Stimulated activated CD4-positive, alpha-beta T cell treated with anti-CD3 and anti-CD28 coated beads, Interleukin-12 subunit alpha, Interleukin-12 subunit beta, amount 100 ng/mL, for 4 hours (primary cell): ENCODE results near the gene KCNT1.
"Not testable (repeated sequence)": the region's sequence is repeated elsewhere in the genome, so short reads cannot be mapped to it uniquely, and the experiment has no call there.

Experiments
- DNase-seq: peaks from one replicate; pipeline ENCODE4 v3.0.0-alpha.2; 2020

The KCNT1 gene

GRCh38 chr9:135701959-135702721 lies at the start of gene KCNT1:
Gene KCNT1, plus strand, starts transcription at chr9:135702185. Its CDS starts 74 bp downstream, at chr9:135702259.
- peak; percentile 61 for DNase-seq

- DNase-seq, result no peak
Observed at GRCh38 chr9:135655317-135655716, 46.7 kb upstream of the KCNT1 start.

DNA sequence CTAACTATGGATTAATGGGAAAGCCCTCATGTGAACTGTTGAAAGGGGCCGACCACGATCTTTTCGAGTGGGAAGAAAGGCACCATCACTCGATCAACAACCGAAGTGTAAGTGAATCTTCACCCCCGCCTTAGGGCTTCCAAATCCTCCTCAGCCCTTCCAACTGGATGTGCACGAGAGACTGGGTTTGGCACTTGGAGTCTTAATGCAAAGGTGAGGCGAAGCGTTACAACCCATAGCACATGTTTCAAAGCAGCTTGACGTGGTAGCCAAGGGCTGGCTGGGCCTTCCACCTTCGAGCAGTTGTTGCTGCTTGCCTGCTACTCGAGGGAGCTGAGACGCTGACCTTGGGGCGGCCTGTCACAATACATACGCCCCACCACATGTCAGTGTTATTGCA lies 44.6 kb upstream of the KCNT1 start:
- no peak for DNase-seq

GRCh38 chr9:135659252-135659651 lies 42.7 kb upstream of the KCNT1 start:
- DNase-seq, result no peak

DNA sequence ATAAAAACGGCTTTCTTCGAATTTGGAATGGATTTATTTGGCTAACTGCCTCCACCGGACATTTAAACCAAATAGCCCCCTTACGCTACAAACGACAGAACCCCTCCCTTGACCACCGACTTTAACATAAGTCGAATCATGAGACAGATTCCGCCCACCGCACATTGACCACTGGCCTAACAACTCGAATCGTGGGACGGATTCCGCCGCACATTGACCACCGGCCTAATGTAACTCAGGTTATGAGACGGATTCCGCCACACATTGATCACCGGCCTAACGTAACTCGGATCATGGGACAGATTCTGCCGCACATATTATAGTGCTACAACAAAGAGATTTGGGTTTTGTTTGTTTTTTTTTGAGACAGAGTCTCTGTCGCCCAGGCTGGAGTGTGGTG lies 41.6 kb upstream of the KCNT1 start:
- no peak for DNase-seq

DNA sequence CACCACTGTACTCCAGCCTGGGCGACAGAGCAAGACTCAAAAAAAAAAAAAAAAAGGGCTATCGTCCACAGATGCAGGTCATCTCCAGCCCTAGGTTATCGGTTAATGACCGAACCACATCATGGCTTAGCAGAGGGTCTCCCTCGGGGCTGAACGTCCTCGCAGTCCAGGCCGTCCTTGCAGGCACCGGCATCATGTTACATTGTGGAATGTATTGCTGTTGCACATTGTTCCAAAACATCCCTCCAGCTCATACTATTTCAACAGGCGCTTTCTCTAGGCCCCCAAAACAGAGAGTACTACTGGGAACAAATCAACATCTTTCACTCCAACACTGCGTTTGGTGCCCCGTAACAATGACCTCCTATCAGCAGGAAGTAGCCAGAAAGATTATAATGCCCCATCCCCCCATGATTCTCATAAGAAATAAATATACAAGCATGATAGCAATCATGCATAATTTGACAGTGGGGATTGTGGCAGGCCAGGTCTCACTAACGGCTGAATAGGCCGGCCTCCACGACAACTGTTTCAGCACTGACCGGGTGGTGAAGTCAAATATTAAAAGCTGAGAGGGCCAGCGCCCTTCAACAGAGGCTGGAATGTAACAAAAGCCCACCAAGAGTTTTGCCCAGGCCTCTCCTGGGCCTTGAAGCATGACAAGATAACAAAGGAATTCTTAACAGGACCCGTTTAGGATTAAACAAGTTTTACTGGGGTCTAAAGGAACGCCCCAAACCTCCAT lies 40.0 kb upstream of the KCNT1 start:
- DNase-seq, result no peak

DNA sequence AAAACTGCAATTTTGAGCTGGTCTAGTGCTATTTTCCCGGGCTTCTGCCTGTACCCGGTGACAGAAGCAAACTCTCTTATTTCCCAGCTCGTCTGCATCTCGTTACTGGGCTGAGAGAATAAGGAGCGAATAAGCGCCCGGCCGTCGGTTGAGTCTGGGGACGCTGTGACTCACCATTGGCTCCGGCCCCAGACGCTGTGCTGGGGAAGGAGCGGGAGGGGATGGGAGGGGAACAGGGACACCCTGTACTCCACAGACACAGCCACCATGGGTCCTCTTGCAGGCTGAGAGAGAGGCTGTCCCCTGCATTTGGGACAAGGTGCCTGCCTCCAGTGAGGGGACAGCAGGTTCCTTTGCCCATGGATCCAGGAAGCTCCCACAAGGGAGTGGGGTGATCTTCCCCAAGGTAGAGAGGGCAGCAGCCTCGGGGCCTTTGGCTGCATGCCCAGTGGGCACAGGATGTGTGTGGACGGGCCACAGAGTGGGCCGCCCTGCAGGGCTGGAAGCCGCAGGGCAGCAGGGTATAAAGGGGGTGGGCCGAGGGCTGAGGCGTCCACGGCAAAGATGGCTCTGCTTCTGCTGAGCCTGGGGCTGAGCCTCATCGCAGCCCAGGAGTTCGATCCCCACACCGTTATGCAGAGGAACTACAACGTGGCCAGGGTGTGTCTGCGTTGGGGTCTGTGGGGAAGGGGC lies 39.1 kb upstream of the KCNT1 start, which contains the start of gene LCN9:
Gene LCN9 (plus strand): TSS at position 552 of the 693 bp plus-strand sequence. CDS start 13 bp downstream, at position 565.
- DNase-seq, result no peak

DNA sequence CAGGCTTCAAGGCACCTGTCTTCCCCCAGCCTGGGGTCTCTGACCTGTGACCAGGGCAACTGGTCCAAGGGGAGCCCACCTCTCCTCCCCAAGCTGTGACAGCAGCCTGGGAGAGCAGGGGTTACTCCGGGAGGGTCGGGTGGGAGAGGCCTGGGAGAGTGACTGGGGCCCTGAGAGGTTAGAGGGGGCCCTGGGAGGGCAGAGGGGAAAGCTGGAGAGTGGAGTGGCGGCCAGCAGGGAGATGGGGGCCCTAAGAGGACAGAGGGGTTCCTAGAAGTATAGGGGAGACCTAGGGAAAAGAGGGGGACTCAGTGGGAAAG lies 38.6 kb upstream of the KCNT1 start:
- DNase-seq, result no peak

- no peak for DNase-seq
Observed at GRCh38 chr9:135663857-135664256, 38.1 kb upstream of the KCNT1 start.

DNA sequence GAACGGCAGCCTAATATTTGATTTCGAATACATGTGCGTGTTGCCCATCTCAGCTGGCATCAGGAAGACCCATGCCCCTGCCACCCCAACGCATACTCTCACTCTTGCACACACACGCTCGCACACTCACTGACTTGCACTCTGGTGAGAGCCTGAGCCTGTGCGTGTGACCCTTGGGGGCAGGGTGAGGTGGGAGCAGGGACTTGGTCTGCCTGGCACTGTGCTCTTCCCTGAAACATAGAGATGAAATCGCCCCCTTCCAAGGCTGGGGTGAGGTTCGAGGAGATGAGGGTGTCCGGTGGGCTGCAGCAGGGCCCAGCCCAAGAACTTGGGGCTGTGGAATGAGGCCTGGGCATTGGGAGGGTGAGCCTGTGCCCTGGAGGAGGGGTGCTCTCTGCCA lies 37.7 kb upstream of the KCNT1 start:
- no peak for DNase-seq

DNA sequence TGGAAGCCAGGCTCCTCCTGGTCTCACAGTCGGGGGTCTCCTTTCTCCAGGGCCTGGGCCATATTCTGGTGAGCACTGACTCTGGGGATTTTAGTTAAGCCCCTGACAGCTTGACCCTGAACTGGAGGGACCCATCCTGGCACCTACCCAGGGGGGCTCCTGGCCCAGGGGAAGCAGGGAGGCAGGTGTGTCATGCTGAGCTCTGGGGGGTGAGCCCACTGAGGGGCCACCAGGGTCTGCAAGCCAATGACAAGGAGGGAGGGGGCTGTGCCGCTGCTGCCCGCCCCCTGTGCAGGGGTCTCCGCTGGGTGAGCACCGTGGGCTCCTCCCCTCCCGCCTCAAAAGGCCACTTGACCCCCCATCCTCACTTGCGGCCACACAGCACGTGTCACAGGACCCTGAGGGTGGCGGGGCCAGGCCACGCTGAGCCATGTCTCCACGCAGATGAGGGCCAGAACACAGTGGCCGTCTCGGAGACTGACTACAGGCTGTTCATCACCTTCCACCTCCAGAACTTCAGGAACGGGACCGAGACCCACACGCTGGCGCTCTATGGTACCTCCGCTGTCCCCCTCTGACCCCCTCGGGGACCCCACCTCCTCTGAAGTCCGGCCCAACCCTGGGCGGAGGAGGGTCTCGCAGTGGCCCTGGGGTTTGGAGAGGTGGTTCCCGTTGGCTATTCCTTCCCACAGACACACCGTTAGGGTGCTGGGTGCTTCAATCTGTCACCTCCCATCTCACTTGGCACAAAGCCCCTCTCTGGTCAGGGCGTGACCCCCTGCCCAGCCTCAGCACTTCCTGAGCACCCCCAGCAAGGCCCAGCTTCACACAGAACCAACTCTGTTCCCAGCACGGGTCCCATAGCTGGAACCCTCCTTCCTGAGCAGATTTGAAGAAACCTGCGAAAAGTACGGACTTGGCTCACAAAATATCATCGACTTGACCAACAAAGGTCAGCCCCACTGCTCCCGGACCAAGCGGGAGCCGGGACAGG lies 36.9 kb upstream of the KCNT1 start:
- DNase-seq, result no peak

DNA sequence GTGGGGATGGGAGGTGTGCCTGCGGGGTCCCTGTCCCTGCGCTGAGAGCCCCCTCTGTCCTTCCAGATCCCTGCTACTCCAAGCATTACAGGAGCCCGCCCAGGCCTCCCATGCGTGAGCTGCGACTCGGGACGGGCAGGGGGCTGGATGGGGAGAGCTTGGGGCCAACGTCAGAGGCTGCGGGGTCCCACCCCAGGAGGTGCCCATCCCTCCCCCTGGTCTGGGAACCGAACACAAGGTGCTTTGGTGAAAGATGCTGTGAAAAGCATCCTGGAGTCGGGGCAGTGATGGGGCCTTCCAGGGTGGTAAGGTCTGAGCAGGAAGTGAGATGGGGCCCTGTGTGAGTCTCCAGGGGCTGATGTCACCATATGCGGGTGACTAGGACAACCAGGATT lies 36.2 kb upstream of the KCNT1 start:
- DNase-seq, result no peak

DNA sequence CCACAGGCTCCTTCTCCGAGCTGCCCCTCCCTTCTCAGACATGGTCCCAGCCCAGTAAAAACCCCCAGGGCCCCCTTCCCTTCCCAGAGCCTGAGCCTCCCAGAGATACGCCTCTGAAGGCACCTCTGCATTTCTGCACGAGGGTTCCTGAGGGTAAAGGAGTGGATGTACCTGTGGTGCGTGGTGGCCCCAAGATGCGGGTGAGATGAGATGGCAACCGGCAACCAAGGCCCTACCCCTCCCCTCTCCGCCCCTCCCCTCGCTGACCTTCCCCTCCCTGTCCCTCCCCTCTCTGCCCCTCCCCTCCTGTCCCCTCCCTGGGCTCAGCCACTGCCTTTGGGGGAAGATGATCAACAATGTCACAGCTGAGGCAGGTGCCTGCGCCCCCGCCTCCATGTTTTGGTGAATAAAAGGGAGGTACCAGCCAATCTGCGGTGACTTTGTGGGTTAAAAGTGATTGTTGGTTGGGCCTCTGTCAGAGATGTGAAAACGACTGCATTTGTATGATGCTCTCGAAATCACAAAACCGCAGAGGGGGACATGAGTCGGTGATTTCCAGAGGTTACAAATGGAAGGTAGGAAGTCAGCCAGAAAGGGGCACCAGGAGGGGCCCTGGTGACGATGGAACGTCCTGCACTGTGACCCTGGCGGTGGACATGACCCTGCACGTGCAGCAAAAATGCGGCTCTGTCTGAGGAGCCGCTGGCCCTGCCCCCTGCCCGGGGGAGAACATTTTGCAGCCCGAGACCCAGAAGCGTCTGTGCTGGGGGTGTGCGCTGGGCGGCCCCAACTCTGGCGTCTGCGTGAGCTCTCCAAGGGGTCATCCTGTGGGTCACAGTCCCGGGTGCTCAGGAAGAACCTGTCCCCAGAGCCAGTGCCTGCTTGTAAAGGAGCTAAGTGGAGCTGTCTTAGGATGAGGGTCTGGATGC lies 35.2 kb upstream of the KCNT1 start:
- DNase-seq, result no peak

DNA sequence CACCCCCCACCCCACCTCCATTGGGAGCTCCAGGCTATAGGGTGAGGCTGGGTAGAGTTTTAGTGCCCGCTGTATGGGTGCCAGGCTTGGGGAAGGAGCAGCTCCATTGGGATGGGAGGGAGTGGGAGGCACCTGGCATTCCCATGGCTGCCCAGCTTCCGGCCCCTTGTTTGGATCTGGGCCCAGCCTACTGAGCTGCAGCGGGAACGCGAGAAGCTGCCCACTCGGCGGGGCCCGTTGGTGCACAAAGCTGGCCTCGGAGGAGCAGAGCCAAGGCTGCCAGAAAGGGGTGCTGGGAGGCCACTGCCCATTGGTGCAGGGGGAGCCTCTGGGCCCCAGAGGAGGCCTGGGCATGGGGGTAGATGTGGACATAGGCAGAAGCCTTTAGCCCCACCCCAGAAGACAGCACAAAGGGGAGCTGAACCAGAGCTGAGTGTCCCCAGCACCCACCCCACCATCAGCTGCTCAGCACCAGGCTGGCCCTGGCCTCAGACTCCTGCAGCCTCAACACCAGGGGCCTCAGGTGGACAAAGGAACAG lies 34.5 kb upstream of the KCNT1 start:
- no peak for DNase-seq

DNA sequence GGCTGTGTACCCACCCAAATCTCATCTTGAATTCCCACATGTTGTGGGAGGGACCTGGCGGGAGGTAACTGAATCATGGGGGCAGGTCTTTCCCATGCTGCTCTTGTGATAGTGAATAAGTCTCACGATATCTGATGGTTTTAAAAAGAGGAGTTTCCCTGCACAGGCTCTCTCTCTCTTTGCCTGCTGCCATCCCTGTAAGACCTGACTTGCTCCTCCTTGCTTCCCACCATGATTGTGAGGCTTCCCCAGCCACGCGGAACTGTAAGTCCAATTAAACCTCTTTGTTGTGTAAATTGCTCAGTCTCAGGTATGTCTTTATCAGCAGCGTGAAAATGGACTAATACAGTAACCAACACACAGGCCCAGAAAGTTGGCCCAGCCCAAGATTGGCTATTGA lies 33.0 kb upstream of the KCNT1 start:
- DNase-seq, result not testable (repeated sequence)

- DNase-seq, result no peak
Observed at GRCh38 chr9:135669616-135670285, 32.2 kb upstream of the KCNT1 start.

- no peak for DNase-seq
Observed at GRCh38 chr9:135670721-135671590, 31.0 kb upstream of the KCNT1 start.

DNA sequence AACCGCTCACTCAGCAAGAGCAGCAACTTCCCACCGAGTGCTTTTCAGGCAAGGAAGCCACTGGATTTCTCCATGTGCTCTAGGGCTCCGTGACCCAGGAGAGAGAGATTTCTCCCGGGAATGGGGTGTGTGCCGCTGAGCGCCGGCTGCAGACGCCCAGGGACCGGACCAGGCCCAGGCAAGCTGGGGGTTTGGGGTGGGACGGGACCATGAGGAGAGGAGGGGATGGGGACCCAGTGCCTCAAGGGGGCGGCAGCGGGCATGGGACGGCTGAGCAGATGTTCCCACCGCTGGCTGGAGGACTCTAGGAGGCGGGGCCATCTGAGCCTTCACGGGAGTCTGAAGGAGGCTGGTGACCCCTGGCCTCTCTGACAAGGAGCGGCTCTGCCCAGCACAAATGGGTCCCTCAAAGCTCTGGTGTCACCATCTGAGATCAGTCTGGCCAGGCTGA lies 30.4 kb upstream of the KCNT1 start:
- no peak for DNase-seq

GRCh38 chr9:135672786-135673185 lies 29.2 kb upstream of the KCNT1 start:
- DNase-seq, result not testable (repeated sequence)
